ENCODE measurements around the gene FAM25A.
A peak's percentile ranks its signal among the peaks of the same experiment; 100 is the strongest.
"Not testable (repeated sequence)": the region's sequence is repeated elsewhere in the genome, so short reads cannot be mapped to it uniquely, and the experiment has no call there.

Gene FAM25A

DNA sequence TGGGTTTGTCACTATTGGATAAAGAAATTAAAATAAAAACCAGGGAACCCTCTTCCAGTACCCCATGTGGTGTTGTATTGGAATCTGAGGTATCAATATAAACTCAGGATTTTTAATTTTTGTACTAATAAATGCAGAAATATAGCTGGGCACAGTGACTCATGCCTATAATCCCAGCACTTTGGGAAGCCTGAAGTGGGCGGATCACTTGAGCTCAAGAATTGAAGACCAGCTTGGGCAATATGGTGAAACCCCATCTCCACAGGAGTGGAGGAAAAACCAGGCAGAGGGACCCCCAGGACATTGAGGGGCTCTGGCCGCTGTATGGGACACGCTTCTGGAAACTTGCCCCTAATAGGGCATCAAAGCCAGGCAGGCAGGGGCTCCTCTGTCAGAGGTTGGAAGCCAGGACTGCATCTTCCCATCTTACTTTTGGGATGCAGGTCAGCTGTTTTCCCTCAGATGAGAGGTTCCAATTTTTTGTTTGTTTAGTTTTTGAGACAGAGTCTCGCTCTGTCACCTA is 40.7 kb upstream of the FAM25A start:
- DNase-seq (ENCODE audit: low read depth), result no peak

DNA sequence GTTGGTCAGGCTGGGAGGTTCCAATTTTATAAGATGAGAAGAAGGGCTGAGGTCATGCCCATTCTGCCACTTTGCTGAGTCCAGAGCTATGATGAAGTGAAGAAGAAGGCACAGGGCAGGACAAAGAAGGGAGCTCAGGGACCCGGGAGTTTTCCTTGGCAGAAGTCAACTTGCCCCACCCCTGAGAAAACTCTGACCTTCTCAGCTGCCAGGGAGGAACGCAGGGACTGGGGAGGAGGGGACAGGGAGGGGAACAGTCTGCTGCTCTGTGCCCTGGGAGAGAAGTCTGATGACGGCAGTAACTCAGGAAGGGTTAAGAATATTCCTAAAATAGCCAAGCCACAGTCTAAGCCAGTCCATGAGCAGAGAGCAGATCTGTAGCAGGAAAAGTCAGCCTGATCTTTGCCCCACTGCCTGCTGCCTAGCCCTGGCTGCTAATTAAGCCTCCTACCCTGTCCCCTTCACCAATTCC is 40.1 kb upstream of the FAM25A start:
- DNase-seq (ENCODE audit: low read depth), result no peak
- TF ChIP-seq, protein P1, sequence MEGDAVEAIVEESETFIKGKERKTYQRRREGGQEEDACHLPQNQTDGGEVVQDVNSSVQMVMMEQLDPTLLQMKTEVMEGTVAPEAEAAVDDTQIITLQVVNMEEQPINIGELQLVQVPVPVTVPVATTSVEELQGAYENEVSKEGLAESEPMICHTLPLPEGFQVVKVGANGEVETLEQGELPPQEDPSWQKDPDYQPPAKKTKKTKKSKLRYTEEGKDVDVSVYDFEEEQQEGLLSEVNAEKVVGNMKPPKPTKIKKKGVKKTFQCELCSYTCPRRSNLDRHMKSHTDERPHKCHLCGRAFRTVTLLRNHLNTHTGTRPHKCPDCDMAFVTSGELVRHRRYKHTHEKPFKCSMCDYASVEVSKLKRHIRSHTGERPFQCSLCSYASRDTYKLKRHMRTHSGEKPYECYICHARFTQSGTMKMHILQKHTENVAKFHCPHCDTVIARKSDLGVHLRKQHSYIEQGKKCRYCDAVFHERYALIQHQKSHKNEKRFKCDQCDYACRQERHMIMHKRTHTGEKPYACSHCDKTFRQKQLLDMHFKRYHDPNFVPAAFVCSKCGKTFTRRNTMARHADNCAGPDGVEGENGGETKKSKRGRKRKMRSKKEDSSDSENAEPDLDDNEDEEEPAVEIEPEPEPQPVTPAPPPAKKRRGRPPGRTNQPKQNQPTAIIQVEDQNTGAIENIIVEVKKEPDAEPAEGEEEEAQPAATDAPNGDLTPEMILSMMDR (conservative IDR thresholded peaks at IDR 0.05; ENCODE audit: low read depth, low read length), result no peak
- H3K4me3 ChIP-seq (ENCODE audit: low read depth, low read length), result no peak overlapping the region

More for the DNA sequence above, 40.7 kb upstream of the FAM25A start:
- H3K4me3 ChIP-seq (ENCODE audit: low read depth, low read length), result no peak overlapping the region
- TF ChIP-seq, protein P1 (conservative IDR thresholded peaks at IDR 0.05; ENCODE audit: low read depth, low read length), result no peak

DNA sequence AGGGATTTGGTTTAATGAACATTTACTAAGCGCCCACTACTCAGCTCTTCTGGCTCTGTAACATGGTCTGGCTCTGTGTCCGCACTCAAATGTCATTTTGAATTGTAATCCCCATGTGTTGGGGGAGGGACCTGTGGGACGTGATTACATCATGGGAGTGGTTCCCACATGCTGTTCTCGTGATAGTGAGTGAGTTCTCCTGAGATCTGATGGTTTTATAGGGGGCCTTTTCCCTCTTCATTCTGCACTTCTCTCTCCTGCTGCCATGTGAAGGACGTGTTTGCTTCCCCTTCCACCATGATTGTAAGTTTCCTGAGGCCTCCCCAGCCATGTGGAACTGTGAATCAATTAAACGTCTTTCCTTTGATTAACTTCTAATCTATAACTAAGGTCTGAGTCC is 39.1 kb upstream of the FAM25A start:
- not testable (repeated sequence) for DNase-seq (ENCODE audit: low read depth); H3K4me3 ChIP-seq (ENCODE audit: low read depth, low read length)

DNA sequence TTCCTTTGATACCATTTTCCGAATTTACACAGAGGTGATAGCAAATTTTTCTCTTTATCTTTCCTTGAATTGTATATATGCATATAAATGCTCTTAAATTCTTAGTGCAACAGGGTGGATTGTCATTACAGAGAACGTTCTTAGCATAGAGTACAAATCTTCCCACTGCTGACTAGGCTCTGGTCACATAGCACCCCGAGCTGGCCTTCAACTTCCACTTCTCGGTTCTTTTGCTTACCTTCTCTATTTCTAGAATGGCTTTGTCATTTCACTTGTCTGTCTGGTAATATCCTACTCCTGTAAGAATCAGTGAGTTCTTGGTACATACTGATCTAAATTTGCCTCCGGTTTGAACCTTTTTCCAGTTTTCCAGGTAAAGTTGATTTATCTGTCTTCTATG is 38.4 kb upstream of the FAM25A start:
- no peak for DNase-seq (ENCODE audit: low read depth)
- H3K4me3 ChIP-seq (ENCODE audit: low read depth, low read length), result no peak overlapping the region
- TF ChIP-seq, protein P1 (conservative IDR thresholded peaks at IDR 0.05; ENCODE audit: low read depth, low read length), result no peak

DNA sequence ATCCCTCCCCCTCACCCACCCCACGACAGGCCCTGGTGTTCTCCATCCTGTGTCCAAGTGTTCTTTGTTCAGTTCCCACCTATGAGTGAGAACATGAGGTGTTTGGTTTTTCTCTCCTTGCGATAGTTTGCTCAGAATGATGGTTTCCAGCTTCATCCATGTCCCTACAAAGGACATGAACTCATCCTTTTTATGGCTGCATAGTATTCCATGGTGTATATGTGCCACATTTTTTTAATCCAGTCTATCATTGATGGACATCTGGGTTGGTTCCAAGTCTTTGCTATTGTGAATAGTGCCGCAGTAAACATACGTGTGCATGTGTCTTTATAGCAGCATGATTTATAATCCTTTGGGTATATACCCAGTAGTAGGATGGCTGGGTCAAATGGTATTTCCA is 35.6 kb upstream of the FAM25A start:
- H3K4me3 ChIP-seq (ENCODE audit: low read depth, low read length); DNase-seq (ENCODE audit: low read depth): not testable (repeated sequence)

DNA sequence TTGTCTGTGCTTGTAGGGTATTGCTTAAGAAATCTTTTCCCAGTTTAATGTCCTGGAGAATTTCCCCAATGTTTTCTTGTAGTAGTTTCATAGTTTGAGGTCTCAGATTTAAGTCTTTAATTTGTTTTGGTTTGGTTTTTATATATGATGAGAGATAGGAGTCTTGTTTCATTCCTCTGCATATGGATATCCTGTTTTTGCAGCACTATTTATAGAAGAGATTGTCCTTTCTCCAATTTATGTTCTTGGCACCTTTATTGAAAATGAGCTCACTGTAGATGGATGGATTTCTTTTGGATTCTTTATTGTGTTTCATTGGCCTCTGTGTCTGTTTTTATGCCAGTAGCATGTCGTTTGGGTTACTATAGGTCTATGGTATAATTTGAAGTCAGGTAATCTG is 31.6 kb upstream of the FAM25A start:
- TF ChIP-seq, protein P1 (conservative IDR thresholded peaks at IDR 0.05; ENCODE audit: low read depth, low read length), result no peak
- no peak for DNase-seq (ENCODE audit: low read depth)
- no peak overlapping the region for H3K4me3 ChIP-seq (ENCODE audit: low read depth, low read length)

DNA sequence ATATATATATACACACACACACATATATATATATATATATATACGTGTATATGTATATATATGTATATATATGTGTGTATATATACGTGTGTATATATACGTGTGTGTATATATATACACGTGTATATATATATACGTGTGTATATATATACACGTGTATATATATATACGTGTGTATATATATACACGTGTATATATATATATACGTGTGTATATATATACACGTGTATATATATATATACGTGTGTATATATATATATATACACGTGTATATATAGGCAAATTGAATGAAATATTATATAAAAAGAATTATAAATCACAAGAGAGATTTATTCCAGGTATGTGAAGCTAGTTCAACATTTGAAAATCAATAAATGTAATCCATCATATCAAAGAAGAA is 28.7 kb upstream of the FAM25A start:
- not testable (repeated sequence) for DNase-seq (ENCODE audit: low read depth); H3K4me3 ChIP-seq (ENCODE audit: low read depth, low read length)

DNA sequence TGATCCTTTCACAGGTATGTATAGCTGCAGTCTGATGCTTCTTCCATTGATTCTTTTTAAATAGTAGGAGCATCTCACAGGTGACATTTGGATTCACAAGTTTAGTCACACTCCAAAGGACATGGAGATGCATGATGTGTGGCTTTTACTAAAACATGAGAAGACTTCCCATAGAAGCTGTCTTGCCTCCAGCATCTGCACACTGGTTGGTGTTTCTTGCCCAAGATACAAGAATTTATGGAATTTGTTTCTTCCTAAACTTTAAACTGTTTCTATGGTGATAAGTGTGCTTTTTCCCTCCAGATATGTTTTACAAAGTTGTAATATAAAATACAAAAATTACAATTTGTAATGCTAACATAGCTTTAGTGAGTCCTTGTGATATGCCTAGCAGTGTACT is 27.6 kb upstream of the FAM25A start:
- H3K4me3 ChIP-seq (ENCODE audit: low read depth, low read length), result no peak overlapping the region
- peak; percentile 34 for DNase-seq (ENCODE audit: low read depth)
- TF ChIP-seq, protein P1 (conservative IDR thresholded peaks at IDR 0.05; ENCODE audit: low read depth, low read length), result no peak

DNA sequence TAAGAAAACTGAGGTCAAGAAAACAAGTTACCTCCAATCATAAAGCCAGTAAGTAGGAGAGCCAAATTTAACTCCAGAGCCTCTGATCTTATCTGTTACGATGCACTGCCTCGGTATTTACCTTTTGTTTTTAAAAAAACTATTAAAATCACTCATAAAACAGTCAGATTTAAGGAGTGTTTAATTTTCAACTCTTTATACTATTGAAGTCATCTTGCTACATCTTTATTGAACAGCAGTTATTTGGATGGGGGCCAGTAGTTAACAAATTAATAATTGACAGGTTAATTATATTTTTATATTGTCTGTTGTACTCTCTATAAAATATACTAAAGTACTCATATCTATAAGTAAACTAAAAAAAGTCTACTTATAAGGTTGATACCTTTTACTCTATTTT is 27.2 kb upstream of the FAM25A start:
- TF ChIP-seq, protein P1 (conservative IDR thresholded peaks at IDR 0.05; ENCODE audit: low read depth, low read length), result no peak
- no peak overlapping the region for H3K4me3 ChIP-seq (ENCODE audit: low read depth, low read length)
- DNase-seq (ENCODE audit: low read depth), result no peak

DNA sequence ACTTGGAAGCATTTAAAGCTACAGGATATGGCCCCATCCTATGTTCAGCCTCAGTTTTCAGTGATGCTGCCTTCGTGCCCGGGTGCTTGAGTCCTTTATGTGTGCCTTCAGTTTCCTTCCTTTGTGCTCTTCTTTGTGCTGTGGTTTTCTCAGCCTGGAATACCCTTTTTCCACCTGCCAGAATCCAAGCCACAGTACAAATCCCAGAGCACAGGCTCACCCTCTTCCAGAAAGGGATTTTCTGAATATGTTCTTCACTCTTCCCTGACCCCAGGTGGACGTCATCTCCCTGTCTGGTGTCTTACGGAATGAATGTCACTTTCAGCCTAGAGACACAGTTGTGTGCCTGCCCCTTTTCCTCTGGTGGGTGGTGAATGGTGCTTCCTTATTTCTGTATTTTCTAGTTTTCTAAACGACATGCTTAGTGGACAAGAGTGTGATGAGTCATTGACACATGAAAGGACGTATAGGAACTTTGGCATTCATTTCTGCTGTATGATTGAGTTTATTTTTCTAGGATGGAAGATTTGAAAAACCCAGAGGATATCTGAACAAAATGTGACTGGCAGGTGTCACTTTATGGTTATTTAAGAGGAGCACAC is 20.2 kb upstream of the FAM25A start:
- not testable (repeated sequence) for DNase-seq (ENCODE audit: low read depth); H3K4me3 ChIP-seq (ENCODE audit: low read depth, low read length)
